ENCODE results near the gene USH1C.

The USH1C gene

DNA sequence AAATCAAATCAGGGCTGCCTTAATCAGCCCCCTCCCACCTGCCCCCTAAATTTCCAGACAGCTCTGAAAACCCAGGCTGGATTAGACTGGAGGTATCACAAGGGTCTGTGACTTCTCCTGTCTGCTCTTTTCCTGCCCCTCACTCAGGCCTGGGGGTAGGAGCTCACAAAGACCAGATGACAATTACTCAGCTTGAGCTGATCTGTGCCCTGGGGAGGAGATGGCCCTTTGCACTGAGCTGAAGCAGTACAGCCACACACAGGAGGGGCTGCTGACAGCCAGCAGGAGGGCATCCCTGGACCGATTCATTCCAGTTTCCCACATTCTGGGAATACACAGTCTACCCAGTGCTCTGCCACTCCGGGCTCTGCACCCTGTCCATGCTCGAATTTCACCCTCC is 71.7 kb downstream of the USH1C start:
- no peak for DNase-seq (ENCODE audit: low read depth in 2 of 2)

DNA sequence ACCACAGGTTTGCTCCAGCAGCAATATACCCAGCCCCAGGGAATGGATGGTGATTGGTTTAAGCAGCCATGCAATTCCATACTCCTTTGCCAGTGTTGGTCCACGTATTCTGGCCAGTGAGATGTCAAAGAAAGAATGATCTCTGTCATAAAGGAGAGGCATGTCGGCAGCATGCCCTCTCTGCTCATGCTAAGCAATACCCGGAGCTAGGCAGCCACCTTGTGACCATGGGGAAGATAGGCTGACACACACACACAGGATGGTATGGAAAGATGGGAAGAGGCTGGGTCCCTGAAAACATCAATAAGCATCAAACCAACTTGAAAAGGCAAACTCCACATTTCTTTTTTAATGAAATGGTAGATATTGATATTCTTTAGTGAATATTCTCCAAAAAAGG is 72.7 kb downstream of the USH1C start:
- DNase-seq (ENCODE audit: low read depth in 2 of 2): no peak

DNA sequence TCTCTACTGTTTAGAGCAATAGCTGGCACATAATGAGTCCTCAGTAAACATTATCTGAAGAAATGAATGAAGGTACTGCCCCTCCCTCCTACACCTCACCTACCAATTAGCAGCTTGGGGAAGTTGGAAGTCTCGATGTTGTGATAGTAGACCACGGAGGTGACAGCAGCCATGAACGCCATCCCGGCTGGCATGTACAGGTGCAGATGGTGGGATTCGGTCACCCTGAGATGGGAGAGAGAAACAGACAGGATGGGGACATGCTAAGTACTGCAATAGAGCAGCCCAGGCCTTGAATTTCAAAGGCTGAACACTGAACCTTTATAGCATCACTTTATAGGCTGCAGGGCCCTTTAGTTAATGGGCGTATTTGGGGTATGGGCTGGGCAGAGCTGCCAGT is 74.2 kb downstream of the USH1C start:
- DNase-seq (ENCODE audit: low read depth in 2 of 2): no peak

DNA sequence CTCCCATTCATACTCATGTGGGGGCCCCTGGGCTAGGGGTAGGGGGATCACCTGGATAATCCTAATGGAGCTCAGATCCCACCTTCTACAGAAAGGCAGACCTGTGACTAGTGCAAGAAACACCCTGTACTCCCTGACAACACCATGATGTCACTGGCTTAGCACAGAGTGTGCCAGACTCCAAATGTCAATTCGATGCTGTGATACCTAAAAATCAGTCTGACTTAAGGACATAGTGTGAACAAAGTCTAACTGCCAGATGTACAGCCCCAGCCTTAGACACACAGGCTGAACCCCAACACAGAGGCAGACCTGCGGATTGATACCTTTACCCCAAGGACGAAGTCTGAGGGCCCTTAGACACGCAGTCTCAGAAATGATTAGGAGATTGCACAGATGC is 76.1 kb downstream of the USH1C start:
- no peak for DNase-seq (ENCODE audit: low read depth in 2 of 2)

DNA sequence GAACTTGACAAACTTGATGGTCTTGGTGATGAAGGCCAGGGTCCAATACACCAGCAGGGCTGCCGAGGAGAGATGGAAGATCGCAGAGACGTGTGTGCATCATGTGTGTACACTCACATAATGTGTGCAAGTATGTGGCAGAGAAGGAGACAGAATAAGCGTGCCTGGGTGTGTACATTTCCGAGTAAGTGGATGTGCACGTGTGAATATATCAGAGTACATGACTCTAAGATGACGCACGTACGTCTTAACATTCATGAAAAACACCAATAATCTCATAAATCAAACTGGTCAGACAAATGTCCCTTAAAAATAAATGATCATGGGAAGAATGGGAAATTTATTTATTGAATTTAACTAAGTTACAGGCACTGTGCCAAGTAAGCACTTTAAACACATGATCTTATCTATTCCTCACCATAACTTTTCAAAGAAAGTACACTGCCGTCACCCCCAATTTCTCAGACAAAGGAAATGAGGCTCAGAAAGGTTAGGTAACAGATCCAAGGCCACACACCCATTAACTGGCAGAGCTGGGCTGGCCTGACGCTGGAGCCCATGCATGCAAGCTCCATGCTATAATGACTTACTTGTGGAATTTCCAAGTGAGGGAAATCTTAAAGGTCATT is 80.6 kb downstream of the USH1C start:
- DNase-seq (ENCODE audit: low read depth in 2 of 2): no peak

DNA sequence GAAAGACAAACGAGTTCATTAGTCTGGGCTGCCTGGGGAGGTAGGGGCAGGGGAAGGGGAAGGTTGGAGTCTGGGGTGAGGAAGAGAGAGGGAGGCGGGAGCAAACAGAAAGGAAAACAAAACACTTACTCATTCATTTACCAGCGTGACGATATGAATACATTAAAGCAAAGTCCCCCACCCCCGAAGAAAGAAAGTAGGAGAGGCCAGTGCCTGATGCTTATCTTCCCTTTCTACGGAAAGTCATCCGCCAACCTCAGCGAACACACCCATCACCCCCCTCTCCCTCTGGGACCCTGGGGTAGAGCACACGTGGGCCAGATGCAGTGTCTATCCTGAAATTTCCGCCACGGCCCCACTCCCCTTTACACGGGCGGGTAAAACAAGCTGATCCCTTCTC is 81.3 kb downstream of the USH1C start:
- no peak for DNase-seq (ENCODE audit: low read depth in 2 of 2)

DNA sequence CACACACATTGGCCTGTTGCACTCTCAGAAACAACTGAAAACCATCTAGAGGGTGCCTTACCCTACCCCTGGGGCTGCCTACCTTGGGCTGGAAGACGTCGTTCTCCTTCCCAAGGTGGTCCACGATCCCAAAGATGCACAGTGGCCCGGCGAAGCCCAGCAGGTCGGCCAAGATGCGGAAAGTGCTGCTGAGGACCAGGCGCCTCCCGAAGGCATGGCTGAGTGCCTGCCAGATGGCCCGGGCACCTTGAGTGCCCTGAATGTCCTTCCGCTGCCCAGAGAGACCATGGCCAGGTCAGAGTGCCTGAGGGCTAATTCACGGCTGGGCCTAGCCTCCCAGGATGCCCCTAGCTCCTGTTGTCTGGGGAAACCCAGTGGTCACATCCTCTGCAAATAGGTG is 83.8 kb downstream of the USH1C start:
- no peak for DNase-seq (ENCODE audit: low read depth in 2 of 2)

DNA sequence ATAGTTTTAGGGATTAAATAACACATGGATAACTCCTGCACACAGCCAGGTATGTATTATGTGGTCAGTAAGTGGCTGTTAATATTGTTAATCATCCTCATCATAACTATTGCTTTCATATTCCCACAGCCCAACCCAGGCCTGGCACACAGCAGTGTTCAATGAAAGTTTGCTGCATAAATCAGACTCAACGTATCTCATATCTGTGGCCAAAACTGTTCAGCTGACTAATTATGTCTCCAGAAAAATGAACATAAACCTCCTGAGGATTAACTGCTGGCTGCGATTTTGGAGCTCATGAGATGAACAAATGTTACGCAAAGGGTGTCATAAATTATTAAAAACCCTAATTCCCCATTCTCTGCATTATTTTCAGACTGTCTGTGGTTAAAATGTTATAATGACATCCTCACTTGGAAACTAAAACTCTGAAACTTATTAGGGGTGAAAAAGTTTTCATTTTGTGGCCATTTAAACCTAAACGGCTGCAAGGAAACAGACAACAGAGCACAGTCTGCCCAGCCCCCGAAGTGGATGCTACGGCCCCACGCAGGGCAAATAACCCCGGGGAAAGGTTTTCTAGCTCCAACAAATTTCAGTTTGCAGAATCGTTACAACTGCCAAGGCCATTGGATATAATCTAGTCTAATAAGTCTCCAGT is 84.8 kb downstream of the USH1C start:
- DNase-seq (ENCODE audit: low read depth in 2 of 2): peak; percentile 8 to 11

DNA sequence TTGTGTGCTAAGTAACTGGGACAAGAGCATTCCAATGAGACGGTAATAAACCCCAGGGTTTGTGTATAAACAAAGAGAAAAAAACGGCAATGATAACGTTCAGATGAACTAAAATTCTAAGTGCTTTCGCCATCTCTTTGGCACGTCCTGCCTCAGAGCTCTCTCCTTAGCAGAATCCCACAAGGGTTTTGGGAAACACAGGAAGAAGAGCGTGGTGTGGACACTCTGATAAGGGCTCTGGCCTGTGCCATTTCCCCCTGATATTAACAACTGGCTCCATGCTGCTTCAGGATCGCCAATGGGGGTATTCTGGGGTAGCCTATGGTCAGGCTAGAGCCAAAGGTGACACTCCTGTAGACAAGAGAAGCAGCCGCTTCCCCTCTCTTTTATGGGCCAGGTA is 85.9 kb downstream of the USH1C start:
- no peak for DNase-seq (ENCODE audit: low read depth in 2 of 2)

DNA sequence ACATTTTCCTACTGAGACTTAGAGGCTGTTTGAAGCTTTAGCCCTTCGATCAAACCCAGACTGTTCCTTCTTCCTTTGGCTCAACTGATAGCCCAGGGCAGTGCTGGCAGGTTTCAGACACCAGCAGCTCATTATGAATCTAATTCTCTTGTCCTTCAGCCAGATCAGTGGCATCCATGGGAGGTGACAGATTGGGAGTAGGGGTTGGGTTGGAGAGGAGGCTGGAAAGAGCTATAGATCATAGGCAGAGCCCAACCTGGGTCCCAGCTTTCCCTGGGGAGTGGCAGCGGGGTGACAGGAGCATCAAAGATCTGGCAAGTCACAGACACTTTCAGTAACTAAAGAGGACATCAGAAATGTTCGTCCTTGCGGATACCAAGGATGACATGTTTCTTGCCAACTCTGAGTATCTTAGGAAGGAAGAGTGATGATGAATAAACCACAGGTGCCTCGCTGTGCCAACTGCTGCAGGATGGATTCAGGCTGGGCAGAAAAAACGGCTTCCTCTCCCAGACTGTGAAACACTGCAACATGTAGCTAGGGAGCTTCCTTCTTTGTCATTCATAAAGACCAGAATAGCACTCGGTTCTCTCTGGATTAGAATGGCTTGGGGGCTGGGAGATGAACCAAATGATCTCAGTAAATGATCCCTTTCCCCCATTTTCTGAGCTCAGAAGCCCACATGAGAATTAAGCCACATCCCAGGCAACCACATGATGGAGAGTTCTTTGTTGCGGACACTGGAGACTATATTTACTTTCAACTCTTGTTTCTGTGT is 86.6 kb downstream of the USH1C start:
- no peak for DNase-seq (ENCODE audit: low read depth in 2 of 2)

DNA sequence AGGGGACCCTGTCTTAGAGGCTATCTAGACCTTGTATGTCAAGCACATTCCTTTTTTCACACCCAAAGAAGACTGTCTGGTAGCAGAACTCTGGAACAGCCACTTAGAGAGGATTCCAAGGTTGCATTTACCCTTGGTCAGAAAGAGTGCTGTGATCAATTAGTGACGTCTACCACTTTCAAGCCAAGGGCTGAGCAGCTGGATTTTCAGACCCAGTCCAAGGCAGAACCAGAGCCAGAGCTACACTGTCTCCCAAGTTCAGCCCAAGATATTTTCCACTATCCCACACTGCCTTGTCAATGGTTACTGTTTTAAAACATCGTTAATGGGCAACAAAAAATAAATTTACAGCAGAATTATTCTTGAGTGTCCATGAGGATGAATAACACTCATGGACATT is 91.5 kb downstream of the USH1C start:
- DNase-seq (ENCODE audit: low read depth in 2 of 2): no peak

DNA sequence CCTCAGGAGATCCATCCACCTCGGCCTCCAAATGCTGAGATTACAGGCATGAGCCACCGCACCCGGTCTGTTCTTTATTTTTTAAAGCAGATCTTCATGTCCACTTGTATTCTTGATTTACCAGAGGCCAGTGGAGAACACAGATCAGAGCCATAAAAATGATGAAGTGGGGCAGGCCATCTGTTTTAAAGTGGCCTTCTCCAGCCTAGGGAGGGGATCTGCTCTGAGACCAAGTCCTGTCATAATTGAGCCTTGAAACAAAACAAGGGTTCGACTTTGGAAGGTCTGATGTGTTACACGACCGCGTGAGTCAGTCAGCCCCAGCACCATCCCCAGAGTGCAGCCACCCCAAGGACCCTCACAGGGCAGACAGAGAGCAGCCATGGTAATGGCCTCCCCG is 95.1 kb downstream of the USH1C start:
- no peak for DNase-seq (ENCODE audit: low read depth in 2 of 2)

DNA sequence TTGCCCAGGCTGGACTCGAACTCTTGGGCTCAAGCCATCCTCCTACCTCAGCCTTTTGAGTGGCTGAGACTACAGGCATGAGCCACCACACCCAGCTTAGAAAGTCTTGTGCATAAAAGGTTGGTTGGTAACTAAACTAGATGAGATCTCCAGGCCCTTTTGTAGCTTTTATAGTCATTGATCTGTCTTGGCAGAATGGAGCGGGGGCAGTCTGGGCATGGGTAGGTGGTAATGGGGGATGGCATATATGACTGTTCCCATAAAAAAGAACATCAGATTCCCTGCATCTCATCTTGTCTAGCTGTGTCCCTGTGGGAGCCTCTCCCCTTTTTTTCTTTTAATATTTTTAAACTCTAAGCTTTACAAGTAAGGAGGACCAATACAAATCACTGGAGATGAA is 97.7 kb downstream of the USH1C start:
- DNase-seq (ENCODE audit: low read depth in 2 of 2): no peak

DNA sequence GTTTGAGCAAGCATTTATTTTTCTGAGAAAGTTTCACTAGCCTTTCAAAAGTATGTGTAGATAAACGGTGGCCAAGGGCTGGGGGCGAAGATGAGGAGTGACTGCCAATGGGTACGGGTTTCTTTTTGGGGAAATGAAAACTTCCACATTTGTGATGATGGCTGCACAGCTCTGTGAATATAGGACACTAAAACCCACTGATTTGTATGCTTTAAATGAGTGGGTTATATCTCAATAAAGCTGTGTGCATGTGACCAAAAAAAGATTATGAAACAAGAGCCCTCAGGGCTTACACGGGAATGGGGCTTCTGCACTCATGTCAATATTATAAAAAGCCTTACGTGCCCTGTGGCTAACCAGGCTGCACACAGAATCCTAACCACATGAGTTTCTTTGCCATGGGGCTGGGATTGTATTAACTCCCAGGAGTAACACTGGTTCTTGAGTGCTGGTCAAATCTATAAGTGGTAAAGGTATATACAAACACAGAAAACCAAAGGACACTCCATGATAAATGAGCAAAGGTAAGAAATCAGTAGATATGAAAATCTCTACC is 98.9 kb downstream of the USH1C start:
- no peak for DNase-seq (ENCODE audit: low read depth in 2 of 2)

DNA sequence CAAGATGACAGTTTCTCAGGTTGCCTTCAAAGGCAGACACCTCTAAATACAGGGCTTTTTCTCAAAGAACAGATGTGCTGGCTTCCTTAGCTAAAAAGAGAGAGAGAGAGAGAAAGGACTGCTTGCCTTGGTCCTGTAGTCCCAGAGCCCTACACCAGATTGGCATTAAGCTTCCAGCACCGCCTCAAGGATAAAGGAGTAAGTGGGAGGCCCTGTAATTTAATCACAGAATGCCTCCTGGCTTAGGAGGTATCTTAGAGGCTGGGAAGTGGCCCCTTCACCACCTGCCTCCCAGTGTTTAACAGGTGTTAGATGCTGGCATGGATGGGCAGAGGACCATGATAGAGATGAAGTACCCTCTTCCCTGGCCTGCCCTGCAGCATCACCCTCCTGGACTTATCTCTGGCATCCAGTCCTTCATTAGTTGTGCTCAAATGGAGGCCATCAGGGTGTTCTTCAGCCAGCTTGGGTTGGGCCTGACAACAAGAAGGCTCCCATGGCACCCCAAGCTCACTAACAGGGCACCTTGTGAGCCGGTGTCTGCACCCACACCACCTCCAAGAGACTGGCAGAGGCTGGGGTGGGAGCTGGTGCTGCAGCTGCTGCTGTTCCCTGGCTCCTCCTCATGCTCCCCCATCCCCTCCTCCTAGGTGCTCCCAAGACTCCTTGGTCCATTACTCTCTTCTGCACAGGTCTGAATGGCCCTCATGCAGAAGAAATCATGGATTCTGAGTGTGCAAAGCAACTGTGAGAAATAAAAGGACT is 100.1 kb downstream of the USH1C start:
- no peak for DNase-seq (ENCODE audit: low read depth in 2 of 2)
